ENCODE measurements around the gene PLAAT2. TPM values are rescaled to one million over a fixed set of nuclear protein-coding genes. Genes with fewer than 3 reads are reported as not detected.

The PLAAT2 gene
- total RNA-seq, 1 experiment from 2014 or later = 13.6 TPM

DNA sequence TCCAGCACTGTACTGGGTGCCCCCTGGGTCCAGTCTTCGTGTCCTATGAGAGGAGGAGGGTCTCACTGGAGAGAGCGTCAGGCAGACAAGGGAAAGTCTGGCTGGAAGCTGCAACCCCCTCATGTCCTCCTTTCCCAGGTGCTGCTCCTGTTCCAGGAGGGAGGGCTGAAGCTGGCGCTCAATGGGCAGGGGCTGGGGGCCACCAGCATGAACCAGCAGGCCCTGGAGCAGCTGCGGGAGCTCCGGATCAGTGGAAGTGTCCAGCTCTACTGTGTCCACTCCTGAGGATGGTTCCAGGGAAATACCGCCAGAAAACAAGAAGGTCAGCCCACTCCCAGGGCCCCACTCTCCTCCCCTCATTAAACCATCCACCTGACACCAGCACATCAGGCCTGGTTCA lies 47.1 kb downstream of the PLAAT2 start:
- H3K27me3 ChIP-seq (ENCODE audit: insufficient read depth, low read depth) = no peaks in the 10 kb centered on the region
- BruUV-seq (replicated peaks) = no TSS peak
- POLR2A ChIA-PET (ENCODE audit: unreplicated experiment) = no interaction called here

DNA sequence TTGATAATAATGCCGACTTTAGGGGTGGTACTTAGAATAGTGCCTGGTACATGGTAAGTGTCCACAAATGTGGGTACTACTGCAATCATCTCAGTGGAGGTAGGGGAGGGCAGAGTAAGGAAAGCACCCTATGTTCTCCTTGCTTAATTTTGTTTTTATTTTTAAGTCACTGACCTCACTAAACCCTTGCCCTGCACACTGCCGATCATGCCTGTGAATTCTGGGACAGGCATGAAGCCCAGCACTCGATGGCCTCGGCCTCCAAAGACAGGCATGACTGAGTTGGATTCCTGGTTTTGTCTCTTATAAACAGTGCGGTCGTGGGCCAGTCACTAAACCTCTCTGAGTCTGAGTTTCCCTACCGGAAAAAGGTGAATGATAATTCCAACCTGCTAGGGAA lies 50.4 kb downstream of the PLAAT2 start:
- H3K27me3 ChIP-seq (ENCODE audit: insufficient read depth, low read depth) = no peaks in the 10 kb centered on the region
- H3K79me2 ChIP-seq (ENCODE audit: low read depth) = no peaks in the 10 kb centered on the region
- CTCF ChIA-PET = no interaction called here
- no peaks in the 10 kb centered on the region for H3K36me3 ChIP-seq (ENCODE audit: low read depth)
- no peaks in the 10 kb centered on the region for H3K9me3 ChIP-seq (ENCODE audit: insufficient read depth, low read depth)
- no peak overlapping the region for H3K4me2 ChIP-seq
- no peaks in the 10 kb centered on the region for H3F3A ChIP-seq (ENCODE audit: insufficient read depth, low read depth)
- intact Hi-C loops (cut with micrococcal nuclease; ENCODE audit: unreplicated experiment) = loop anchor here (10.0 kb wide), 1 partner anchor 52 kb away; the partner anchor contains the start of gene PLAAT2
- POLR2A ChIA-PET (ENCODE audit: unreplicated experiment) = interaction anchor here (0.7 kb wide), 1 partner anchor 525 kb away, joined by 3 read pairs; no protein-coding TSS in a partner anchor
- no peak overlapping the region for H3K27ac ChIP-seq
- H4K20me1 ChIP-seq (ENCODE audit: insufficient read depth) = no peaks in the 10 kb centered on the region
- no peak for DNase-seq
- TF ChIP-seq EZH2 (IDR thresholded peaks at IDR 0.05; ENCODE audit: low read depth) = no peak
- TF ChIP-seq, protein P1, sequence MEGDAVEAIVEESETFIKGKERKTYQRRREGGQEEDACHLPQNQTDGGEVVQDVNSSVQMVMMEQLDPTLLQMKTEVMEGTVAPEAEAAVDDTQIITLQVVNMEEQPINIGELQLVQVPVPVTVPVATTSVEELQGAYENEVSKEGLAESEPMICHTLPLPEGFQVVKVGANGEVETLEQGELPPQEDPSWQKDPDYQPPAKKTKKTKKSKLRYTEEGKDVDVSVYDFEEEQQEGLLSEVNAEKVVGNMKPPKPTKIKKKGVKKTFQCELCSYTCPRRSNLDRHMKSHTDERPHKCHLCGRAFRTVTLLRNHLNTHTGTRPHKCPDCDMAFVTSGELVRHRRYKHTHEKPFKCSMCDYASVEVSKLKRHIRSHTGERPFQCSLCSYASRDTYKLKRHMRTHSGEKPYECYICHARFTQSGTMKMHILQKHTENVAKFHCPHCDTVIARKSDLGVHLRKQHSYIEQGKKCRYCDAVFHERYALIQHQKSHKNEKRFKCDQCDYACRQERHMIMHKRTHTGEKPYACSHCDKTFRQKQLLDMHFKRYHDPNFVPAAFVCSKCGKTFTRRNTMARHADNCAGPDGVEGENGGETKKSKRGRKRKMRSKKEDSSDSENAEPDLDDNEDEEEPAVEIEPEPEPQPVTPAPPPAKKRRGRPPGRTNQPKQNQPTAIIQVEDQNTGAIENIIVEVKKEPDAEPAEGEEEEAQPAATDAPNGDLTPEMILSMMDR (conservative IDR thresholded peaks at IDR 0.05) = no peak
- no peak overlapping the region for H2AFZ ChIP-seq
- no peaks in the 10 kb centered on the region for H3K9me2 ChIP-seq (ENCODE audit: insufficient read depth)
- no TSS peak for BruUV-seq (replicated peaks)
- no peaks in the 10 kb centered on the region for H3K4me1 ChIP-seq (replicated peaks; ENCODE audit: insufficient read depth)
- H3K4me3 ChIP-seq = no peak overlapping the region

More for the DNA sequence above, 47.1 kb downstream of the PLAAT2 start:
- H3F3A ChIP-seq (ENCODE audit: insufficient read depth, low read depth) = no peaks in the 10 kb centered on the region; the same call in 1 of the 2 replicates
- no peak for DNase-seq
- no peaks in the 10 kb centered on the region for H3K4me1 ChIP-seq (replicated peaks; ENCODE audit: insufficient read depth)
- CTCF ChIA-PET = no interaction called here
- no peak overlapping the region for H3K4me2 ChIP-seq
- no peaks in the 10 kb centered on the region for H3K9me2 ChIP-seq (ENCODE audit: insufficient read depth)
- no peaks in the 10 kb centered on the region for H4K20me1 ChIP-seq (ENCODE audit: insufficient read depth)
- H3K79me2 ChIP-seq (ENCODE audit: low read depth) = no peaks in the 10 kb centered on the region
- H3K9me3 ChIP-seq (ENCODE audit: insufficient read depth, low read depth) = no peaks in the 10 kb centered on the region
- H2AFZ ChIP-seq = no peak overlapping the region
- no peak overlapping the region for H3K4me3 ChIP-seq
- TF ChIP-seq EZH2 (IDR thresholded peaks at IDR 0.05; ENCODE audit: low read depth) = no peak
- TF ChIP-seq, protein P1 (conservative IDR thresholded peaks at IDR 0.05) = no peak
- intact Hi-C loops (cut with micrococcal nuclease; ENCODE audit: unreplicated experiment) = loop anchor here (10.0 kb wide), 1 partner anchor 49 kb away; the partner anchor contains the start of gene PLAAT2
- H3K27ac ChIP-seq = no peak overlapping the region
- H3K36me3 ChIP-seq (ENCODE audit: low read depth) = no peaks in the 10 kb centered on the region

DNA sequence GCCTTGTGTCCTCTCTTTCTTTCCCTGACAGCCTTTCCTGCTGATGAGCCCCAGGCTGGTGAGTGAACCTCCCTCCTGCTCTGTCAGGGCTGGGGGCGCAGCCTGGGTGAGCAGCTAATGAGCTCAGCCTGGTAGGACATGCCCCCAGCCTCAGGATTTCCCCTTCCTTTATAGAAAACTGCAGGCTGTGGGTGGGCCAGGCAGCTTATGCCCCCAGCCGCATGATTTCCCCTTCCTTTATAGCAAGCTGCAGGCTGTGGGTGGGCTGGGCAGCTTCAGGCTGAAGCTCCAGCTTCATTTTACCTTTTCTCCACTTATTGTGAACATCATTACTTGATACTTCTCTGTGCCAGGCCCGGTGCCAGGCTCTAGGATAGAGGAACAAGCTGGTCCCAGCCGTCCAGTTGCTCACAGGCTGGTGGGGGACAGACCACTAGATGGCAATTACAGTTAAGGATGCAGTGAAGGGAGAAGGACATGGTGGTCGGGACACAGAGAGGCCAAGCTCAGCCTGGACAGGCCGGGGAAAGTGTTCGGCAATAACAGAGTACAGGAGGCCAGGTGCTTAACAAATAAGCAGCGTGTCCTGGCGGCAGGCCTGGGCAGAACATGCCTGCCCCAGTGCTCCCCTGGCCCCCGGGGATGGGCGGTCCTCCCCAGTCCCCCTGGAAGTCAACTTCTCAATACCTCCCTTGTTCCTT lies 52.0 kb downstream of the PLAAT2 start:
- H3K27me3 ChIP-seq (ENCODE audit: insufficient read depth, low read depth) = no peaks in the 10 kb centered on the region
- no TSS peak for BruUV-seq (replicated peaks)
- H3K4me1 ChIP-seq (replicated peaks; ENCODE audit: insufficient read depth) = no peaks in the 10 kb centered on the region
- TF ChIP-seq, protein P1 (conservative IDR thresholded peaks at IDR 0.05) = no peak
- TF ChIP-seq EZH2 (IDR thresholded peaks at IDR 0.05; ENCODE audit: low read depth) = no peak
- no peaks in the 10 kb centered on the region for H3K9me2 ChIP-seq (ENCODE audit: insufficient read depth)
- H2AFZ ChIP-seq = no peak overlapping the region
- ChIA-PET CTCF (no interaction called here), POLR2A (ENCODE audit: unreplicated experiment) (no interaction called here)
- no peak overlapping the region for H3K4me2 ChIP-seq
- H4K20me1 ChIP-seq (ENCODE audit: insufficient read depth) = no peaks in the 10 kb centered on the region
- H3K4me3 ChIP-seq = no peak overlapping the region
- H3K79me2 ChIP-seq (ENCODE audit: low read depth) = no peaks in the 10 kb centered on the region
- H3K27ac ChIP-seq = no peak overlapping the region
- intact Hi-C loops (cut with micrococcal nuclease; ENCODE audit: unreplicated experiment) = loop anchor here (10.0 kb wide), 1 partner anchor 54 kb away; the partner anchor contains the start of gene PLAAT2
- no peaks in the 10 kb centered on the region for H3F3A ChIP-seq (ENCODE audit: insufficient read depth, low read depth)
- no peak for DNase-seq
- no peaks in the 10 kb centered on the region for H3K36me3 ChIP-seq (ENCODE audit: low read depth)
- no peaks in the 10 kb centered on the region for H3K9me3 ChIP-seq (ENCODE audit: insufficient read depth, low read depth)
